ENCODE results near the gene DNAI1.

DNAI1 gene

DNA sequence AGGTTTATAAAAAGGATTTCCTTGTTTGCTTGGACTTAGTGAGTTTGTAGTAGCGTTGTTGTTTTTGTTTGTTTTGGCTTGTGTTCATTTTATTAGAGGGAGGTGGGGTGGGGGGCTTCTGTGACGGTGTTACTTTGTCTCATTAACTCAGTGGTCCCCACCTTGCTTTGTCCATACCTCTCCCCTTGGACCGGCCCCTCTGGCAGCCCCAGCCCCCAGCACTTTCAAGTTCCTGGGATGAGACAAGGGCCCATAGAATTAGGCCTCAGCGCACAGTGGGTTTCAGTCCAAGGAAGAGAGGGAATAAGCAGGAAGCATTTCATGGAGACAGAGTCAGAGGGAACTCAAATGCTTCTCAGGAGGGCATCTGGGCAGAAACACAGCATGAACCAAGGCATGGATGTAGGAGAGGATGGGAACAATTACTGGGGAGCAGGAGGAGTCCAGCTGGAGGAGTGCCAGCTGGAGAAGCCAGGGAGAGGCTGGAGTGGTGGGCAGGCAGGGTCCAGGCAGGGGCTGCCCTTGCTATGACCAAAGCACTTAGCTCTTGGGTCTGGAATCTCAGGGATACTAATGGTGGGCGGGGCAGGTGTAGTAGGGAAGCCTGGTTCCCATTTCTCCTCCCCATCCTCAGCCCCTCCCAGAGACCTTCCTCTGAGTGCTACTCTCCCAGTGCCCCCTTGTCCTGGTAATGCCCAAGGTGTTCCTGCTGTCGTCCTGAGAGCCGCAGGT, 87.7 kb downstream of the DNAI1 start:
- no peak for DNase-seq (ENCODE audit: low spot score)
- TF ChIP-seq, protein P1, sequence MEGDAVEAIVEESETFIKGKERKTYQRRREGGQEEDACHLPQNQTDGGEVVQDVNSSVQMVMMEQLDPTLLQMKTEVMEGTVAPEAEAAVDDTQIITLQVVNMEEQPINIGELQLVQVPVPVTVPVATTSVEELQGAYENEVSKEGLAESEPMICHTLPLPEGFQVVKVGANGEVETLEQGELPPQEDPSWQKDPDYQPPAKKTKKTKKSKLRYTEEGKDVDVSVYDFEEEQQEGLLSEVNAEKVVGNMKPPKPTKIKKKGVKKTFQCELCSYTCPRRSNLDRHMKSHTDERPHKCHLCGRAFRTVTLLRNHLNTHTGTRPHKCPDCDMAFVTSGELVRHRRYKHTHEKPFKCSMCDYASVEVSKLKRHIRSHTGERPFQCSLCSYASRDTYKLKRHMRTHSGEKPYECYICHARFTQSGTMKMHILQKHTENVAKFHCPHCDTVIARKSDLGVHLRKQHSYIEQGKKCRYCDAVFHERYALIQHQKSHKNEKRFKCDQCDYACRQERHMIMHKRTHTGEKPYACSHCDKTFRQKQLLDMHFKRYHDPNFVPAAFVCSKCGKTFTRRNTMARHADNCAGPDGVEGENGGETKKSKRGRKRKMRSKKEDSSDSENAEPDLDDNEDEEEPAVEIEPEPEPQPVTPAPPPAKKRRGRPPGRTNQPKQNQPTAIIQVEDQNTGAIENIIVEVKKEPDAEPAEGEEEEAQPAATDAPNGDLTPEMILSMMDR (IDR thresholded peaks at IDR 0.05; ENCODE audit: extremely low read depth, missing control alignments), result no peak

DNA sequence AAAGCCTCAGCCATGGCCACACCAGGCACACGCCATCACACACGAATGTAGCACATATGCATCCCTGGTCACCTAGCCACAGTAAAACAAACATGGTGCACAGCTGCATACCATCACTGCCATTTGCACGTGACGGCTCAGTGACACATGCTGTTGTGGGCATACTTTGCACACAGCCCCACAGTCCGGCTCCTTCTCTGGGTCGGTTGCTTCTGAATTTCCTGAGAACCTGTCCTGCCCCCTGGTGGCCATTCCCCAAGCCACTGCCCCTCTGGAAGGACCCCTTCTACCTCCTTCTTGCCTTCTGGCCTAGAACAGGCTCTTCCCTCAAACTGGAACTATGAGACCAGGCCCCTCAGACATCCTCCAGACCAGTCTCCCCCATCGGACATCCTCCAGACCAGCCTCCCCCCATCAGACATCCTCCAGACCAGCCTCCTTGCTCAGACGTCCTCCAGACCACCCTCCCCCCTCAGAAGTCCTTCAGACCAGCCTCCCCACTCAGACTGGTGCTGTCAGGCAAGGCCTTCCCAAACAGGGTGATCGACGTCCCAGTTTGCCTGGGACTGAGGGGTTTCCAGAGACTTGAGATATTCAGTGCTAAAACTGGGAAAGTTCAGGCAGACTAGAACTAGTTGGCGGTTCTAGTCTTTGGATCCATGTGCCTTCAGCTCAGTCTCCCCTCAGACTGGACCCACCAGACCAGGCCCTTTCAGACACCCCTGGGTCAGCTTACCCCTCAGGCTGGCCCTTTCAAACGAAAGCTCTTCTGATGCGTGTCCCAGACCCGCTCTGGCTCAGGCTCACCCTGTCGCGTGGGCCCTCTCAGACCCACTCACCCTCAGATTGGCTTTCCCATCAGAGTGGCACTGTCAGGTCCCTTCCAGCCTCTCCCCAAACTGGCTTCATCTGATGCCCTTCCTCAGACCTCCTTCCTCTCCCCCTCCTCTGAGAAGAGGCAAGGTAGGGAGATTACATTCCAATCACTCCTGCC, 88.5 kb downstream of the DNAI1 start:
- no peak for DNase-seq (ENCODE audit: low spot score)
- TF ChIP-seq, protein P1 (IDR thresholded peaks at IDR 0.05; ENCODE audit: extremely low read depth, missing control alignments), result peak; percentile 35

- peak; percentile 72 for DNase-seq (ENCODE audit: low spot score)
- TF ChIP-seq, protein P1 (IDR thresholded peaks at IDR 0.05; ENCODE audit: extremely low read depth, missing control alignments), result peak; percentile 87
These were observed 89.5 kb downstream of the DNAI1 start for GRCh38 chr9:34547960-34548611.

- TF ChIP-seq, protein P1 (IDR thresholded peaks at IDR 0.05; ENCODE audit: extremely low read depth, missing control alignments), result no peak
- DNase-seq (ENCODE audit: low spot score), result no peak
These were observed 90.8 kb downstream of the DNAI1 start for GRCh38 chr9:34549407-34549732.

DNA sequence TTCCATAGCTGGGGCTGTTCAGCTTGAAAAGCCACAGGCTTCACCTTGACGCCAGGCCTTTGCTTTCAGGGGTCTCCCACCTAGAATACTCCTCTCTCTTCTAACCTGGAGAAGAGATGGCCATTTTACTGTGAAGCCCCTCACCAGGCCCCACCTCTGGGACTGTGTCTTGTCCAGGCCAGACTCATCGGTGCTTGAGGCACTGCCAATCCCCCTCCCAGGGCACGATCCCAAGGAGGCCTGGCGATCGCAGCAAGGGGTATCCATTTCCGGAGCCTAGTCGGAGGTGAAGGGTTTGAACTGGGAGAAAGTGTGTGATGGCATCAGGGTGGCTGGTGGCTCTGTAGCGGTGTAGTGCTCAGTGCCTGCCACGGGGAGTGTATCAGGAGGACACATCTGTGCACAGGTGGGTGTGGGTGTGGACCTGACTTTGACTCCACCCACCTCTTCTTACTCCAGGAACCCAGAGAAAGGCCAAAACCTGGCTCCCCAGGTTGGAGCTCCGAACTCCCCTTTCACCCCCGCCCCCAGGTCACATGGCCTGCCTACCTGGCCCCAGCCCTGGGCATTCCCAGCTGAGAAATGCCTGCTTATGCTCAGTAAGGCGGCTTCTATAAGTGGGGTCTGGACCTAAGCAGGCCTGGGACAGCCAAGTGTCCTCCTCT, 91.5 kb downstream of the DNAI1 start:
- TF ChIP-seq, protein P1 (IDR thresholded peaks at IDR 0.05; ENCODE audit: extremely low read depth, missing control alignments), result no peak
- no peak for DNase-seq (ENCODE audit: low spot score)

DNA sequence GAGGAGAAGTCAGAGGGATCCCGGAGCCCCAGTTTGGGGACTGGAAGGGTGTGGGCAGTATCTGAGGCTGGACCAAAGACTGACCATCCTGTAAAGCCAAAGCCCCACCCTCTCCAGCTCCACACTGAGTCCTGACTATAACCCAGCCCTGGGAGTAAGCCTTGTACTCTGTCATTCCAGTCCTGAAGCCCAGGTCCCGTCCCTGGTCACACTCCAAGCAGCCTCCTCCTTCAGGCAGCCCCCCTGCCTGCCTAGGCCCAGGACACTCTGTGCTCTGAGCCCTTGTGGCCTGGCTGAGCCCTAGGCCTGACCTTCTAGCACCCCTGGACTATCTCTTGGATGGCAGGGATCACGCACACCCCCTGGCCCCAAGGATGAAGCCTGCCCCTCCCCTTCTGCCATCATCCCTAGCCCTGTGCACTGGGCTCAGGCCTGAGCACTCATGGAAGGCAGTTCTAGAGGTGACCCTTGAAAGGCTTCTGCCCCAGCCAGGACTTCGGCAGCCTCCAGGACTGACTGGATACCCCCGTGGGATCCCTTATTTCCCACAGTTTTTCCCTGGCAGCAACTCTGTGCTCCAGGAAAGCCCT, 92.2 kb downstream of the DNAI1 start:
- TF ChIP-seq, protein P1 (IDR thresholded peaks at IDR 0.05; ENCODE audit: extremely low read depth, missing control alignments), result no peak
- DNase-seq (ENCODE audit: low spot score), result no peak
